K562 (cell line): ENCODE results near the gene HIP1R. TPM values are rescaled to one million over a fixed set of nuclear protein-coding genes. Genes with fewer than 3 reads are reported as not detected.
A peak's percentile ranks its signal among the peaks of the same experiment; 100 is the strongest.

Experiments used
- ATAC-seq: fragments of 200-7000 bp; cut with Tn5 transposase; 3 replicates; pipeline ENCODE4 v1.9.1; 2020; ENCODE audit warnings: moderate library complexity
- BruUV-seq: library from RNA; stranded (reverse); fragments of 400-500 nt; replicated peaks from 2 replicates; lab custom pipeline; 2021; lab: Mats Ljungman, UMichigan
- CTCF ChIA-PET: fragments of 300-600 bp; formaldehyde crosslinking; extraction: SDS; loops from one replicate; lab custom pipeline; 2021; ENCODE audit warnings: low intra/inter-chr PET ratio; lab: Yijun Ruan, JAX
- POLR2A ChIA-PET: fragments of 300-600, 350-650 bp; sonication (Branson Sonifier 250); formaldehyde crosslinking; extraction: SDS; loops from one replicate; lab custom pipeline; 2021; ENCODE audit warnings: antibody characterized with exemption, inconsistent platforms; lab: Yijun Ruan, JAX
- DNase-seq, 4 experiments: peaks; one replicate each; pipeline versions ENCODE4 v3.0.0 to v3.0.0-alpha.2; 2011 to 2018; ENCODE audit warnings: low spot score in 3 of 4, mixed read lengths in 3 of 4; ENCODE audit errors: extremely low read depth in 1 of 4
- FAIRE-seq: peaks from 2 replicates; lab custom pipeline; 2011; peaks lifted over from hg19 to GRCh38; lab: Jason Lieb, UNC
- H2AFZ ChIP-seq: 2 replicates; pipeline ENCODE4 v1.6.0; 2011; ENCODE audit warnings: low read depth, low read length, control low read depth, inconsistent platforms
- H3K27ac ChIP-seq: fragments of 200-600 bp; 3 replicates; pipeline ENCODE4 v1.8.0; 2011; ENCODE audit warnings: low read depth, mild to moderate bottlenecking, control low read depth, inconsistent platforms, low read length, moderate library complexity, mixed read lengths; ENCODE audit errors: extremely low read depth
- H3K27me3 ChIP-seq, 2 experiments: fragments of 300-600 bp in 1 of 2; 2 replicates in 1 of 2; 3 replicates in 1 of 2; pipeline versions ENCODE4 v1.6.0 to v1.8.0; 2011; ENCODE audit warnings: inconsistent platforms in 2 of 2, low read length in 2 of 2, mild to moderate bottlenecking in 1 of 2, mixed read lengths in 1 of 2, moderate library complexity in 1 of 2; ENCODE audit not compliant: control insufficient read depth in 2 of 2, insufficient read depth in 2 of 2
- H3K36me3 ChIP-seq: fragments of 300-600 bp; 3 replicates; pipeline ENCODE4 v1.8.0; 2011; ENCODE audit warnings: mild to moderate bottlenecking, low read length, inconsistent platforms; ENCODE audit not compliant: control insufficient read depth, insufficient read depth
- H3K4me1 ChIP-seq, 2 experiments: fragments of 200-600 bp in 1 of 2; replicated peaks in 1 of 2; 2 replicates in 1 of 2; 3 replicates in 1 of 2; pipeline versions ENCODE4 v1.5.1 to v1.8.0; 2011; ENCODE audit warnings: inconsistent platforms in 2 of 2, low read length in 2 of 2, mild to moderate bottlenecking in 1 of 2, mixed read lengths in 1 of 2, moderate library complexity in 1 of 2; ENCODE audit not compliant: control insufficient read depth in 2 of 2, insufficient read depth in 2 of 2
- H3K4me2 ChIP-seq: 2 replicates; pipeline ENCODE4 v1.6.1; 2011; ENCODE audit warnings: low read length, control low read depth, inconsistent platforms, mixed read lengths; ENCODE audit not compliant: insufficient read depth
- H3K4me3 ChIP-seq: fragments of 200-600 bp; sonication (generic), shearing (Covaris generic); 2 replicates; pipeline ENCODE4 v1.5.1; 2016; ENCODE audit warnings: control low read depth, inconsistent platforms
- H3K79me2 ChIP-seq: fragments of 200-600 bp; 3 replicates; pipeline ENCODE4 v1.8.0; 2011; ENCODE audit warnings: low read length, inconsistent platforms; ENCODE audit not compliant: control insufficient read depth, insufficient read depth
- H3K9ac ChIP-seq, 2 experiments: 2 replicates each; pipeline versions ENCODE4 v1.6.0 to v1.6.1; 2011; ENCODE audit warnings: low read depth in 2 of 2, low read length in 2 of 2, control low read depth in 1 of 2, inconsistent platforms in 1 of 2, mild to moderate bottlenecking in 1 of 2, mixed read lengths in 1 of 2; ENCODE audit not compliant: insufficient read depth in 1 of 2
- H3K9me1 ChIP-seq: one replicate; pipeline ENCODE4 v1.6.0; 2011; ENCODE audit warnings: inconsistent platforms, mild to moderate bottlenecking, low read length, moderate library complexity; ENCODE audit not compliant: control insufficient read depth, insufficient read depth
- H3K9me3 ChIP-seq: replicated peaks from 2 replicates; pipeline ENCODE4 v1.5.1; 2011; ENCODE audit warnings: low read depth, low read length, inconsistent platforms; ENCODE audit not compliant: control insufficient read depth, insufficient read depth
- H4K20me1 ChIP-seq: replicated peaks from 2 replicates; pipeline ENCODE4 v1.6.1; 2011; ENCODE audit warnings: low read length, inconsistent platforms, mixed read lengths; ENCODE audit not compliant: control insufficient read depth, insufficient read depth
- POLR2G ChIP-seq: fragments of 200-400 bp; formaldehyde crosslinking; IDR thresholded peaks from 2 replicates; pipeline ENCODE4 v1.6.1; 2017; ENCODE audit warnings: low read depth, mild to moderate bottlenecking, antibody characterized with exemption, low read length, moderate library complexity
- WGBS: fragments of 100-300 bp; shearing (Covaris generic); methylation state at CpG from one replicate; pipeline ENCODE4 v1.1.6; 2016; ENCODE audit warnings: low coverage, mixed read lengths; ENCODE audit not compliant: insufficient coverage; ENCODE audit errors: missing lambda C conversion rate; 5-methylcytosine and 5-hydroxymethylcytosine counted together
- in situ Hi-C: fragments of 300-500 bp; cut with MboI; formaldehyde crosslinking; loops from 4 replicates; pipeline ENCODE4 v1.15.0; 2018; ENCODE audit warnings: inconsistent platforms, mixed read lengths
- intact Hi-C: fragments of 100-400 bp; cut with micrococcal nuclease; formaldehyde crosslinking; loops from 2 replicates; pipeline ENCODE4 v1.14.2; 2022
- polyA plus RNA-seq, 8 experiments: library from polyadenylated mRNA; depleted of rRNA in 4 of 8; stranded (reverse) in 5 of 8; unstranded in 3 of 8; fragments of >200 nt; fragmentation: Nextera tagmentation in 2 of 8; fragmentation: Illumina TruSeq in 1 of 8; extraction: Ambion mirVana in 2 of 8; extraction: Trizol in 1 of 8; gene quantifications; 2 replicates each; pipeline versions ENCODE4 v1.2.1 to v1.2.3, GENCODE V29; 2011 to 2014; ENCODE audit warnings: inconsistent platforms in 1 of 8, missing spikeins in 1 of 8
- total RNA-seq, 7 experiments: library from RNA; depleted of rRNA in 6 of 7; stranded (reverse); fragments of >200 nt in 6 of 7; fragmentation: Illumina TruSeq in 2 of 7; extraction: Trizol in 2 of 7; gene quantifications; 2 replicates each; pipeline versions ENCODE4 v1.2.1 to v1.2.3, GENCODE V29; 2011 to 2021; ENCODE audit warnings: low replicate concordance in 1 of 7
- TF ChIP-seq, protein P1 (sequence below): fragments of 250-450 bp; sonication (Bioruptor Pico); IDR thresholded peaks from 2 replicates; pipeline ENCODE4 v1.8.0; 2022; ENCODE audit warnings: moderate library complexity, mild to moderate bottlenecking, inconsistent platforms

The HIP1R gene
- total and polyA plus RNA-seq, 9 of the 15 experiments (the other 6 are each of a cell fraction or from before 2014, with no cell fraction given) = 0.15 to 31.0 (median 14.2) TPM

DNA sequence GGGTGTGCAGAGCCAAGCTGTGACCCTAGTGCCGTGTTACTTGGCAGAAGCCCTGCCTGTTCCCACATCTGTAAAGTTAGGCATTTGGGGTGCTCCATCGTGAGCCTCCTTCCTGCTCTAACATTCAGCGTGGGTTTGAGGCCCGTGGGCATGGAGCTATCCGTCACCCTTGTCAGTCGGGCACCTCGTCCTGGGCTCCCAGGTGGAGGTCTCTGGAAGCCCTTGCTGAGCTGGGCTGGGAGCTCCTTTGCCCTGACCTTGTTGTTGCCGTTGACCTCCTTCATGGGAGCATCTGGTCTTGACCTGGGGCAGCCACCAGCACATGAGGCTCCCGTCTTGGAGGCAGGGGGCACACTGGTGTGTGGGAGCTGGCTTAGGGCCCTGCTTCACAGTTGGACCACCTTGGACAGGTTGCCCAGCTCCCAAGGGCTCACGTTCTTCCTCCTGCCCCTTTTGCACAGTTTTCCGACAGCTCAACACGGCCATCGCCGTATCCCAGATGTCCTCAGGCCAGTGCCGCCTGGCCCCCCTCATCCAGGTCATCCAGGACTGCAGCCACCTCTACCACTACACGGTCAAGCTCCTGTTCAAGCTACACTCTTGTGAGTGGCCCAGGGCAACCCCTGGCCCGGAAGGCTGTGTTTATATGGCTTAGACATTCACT is 18.5 kb downstream of the HIP1R start:
- ATAC-seq = no peak
- peak overlapping the region in 1 of 2 experiments; percentile 64; a peak in 2 of 4 replicates for H3K9ac ChIP-seq
- no peak overlapping the region for H3K27ac ChIP-seq
- H3K79me2 ChIP-seq = no peaks in the 10 kb centered on the region
- intact Hi-C loops = no loop called here
- H4K20me1 ChIP-seq = peaks cover 3% of the 10 kb centered on the region; the same call in 1 of the 2 replicates
- no peaks in the 10 kb centered on the region for H3K27me3 ChIP-seq
- 65% methylated on average over 17 of the region's 17 CpGs for WGBS
- H3K9me1 ChIP-seq = no peaks in the 10 kb centered on the region
- no peak overlapping the region for H3K4me3 ChIP-seq
- no peak for FAIRE-seq
- TF ChIP-seq, protein P1, sequence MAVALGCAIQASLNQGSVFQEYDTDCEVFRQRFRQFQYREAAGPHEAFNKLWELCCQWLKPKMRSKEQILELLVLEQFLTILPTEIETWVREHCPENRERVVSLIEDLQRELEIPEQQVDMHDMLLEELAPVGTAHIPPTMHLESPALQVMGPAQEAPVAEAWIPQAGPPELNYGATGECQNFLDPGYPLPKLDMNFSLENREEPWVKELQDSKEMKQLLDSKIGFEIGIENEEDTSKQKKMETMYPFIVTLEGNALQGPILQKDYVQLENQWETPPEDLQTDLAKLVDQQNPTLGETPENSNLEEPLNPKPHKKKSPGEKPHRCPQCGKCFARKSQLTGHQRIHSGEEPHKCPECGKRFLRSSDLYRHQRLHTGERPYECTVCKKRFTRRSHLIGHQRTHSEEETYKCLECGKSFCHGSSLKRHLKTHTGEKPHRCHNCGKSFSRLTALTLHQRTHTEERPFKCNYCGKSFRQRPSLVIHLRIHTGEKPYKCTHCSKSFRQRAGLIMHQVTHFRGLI (CRISPR knock-in tag) = no peak
- 0 out of 2 replicates have a peak, but pooled peaks have one; percentile 9 for TF ChIP-seq POLR2G
- ChIA-PET CTCF (no interaction called here), POLR2A (interaction anchor here (1.2 to 1.7 kb wide), 3 partner anchors 9 to 379 kb away, joined by 3 to 5 read pairs (median 4); partner anchors contain the start of genes MPHOSPH9 and MTRFR)
- 0 out of 3 replicates have a peak, but pooled peaks cover 3% of the 10 kb centered on the region for H3K36me3 ChIP-seq
- H3K4me2 ChIP-seq = no peak overlapping the region
- H3K9me3 ChIP-seq = no peaks in the 10 kb centered on the region
- no peak for DNase-seq
- H2AFZ ChIP-seq = no peak overlapping the region
- peaks cover 0 to 18% of the 10 kb centered on the region in 2 experiments; a peak in 2 of 5 replicates for H3K4me1 ChIP-seq
- in situ Hi-C loops = loop anchor here (10.0 kb wide), 1 partner anchor 101 kb away; no protein-coding TSS in a partner anchor
- BruUV-seq = no TSS peak
